RWPE2 (cell line): ENCODE data around the gene POM121L2.

Source experiments
- ATAC-seq: fragments of 200-7000 bp; cut with Tn5 transposase; 3 replicates; pipeline ENCODE4 v1.9.1; 2021; ENCODE audit warnings: low read depth
- DNase-seq: peaks from one replicate; pipeline ENCODE4 v3.0.0-alpha.2; 2020; ENCODE audit warnings: low spot score
- H3K27ac ChIP-seq: fragments of 450-650 bp; 2 replicates; pipeline ENCODE4 v1.5.1; 2017; ENCODE audit warnings: mild to moderate bottlenecking; ENCODE audit not compliant: poor library complexity, severe bottlenecking
- H3K27me3 ChIP-seq: fragments of 250-450 bp; sonication (Bioruptor Pico); 2 replicates; pipeline ENCODE4 v1.5.1; 2021; ENCODE audit warnings: mild to moderate bottlenecking, moderate library complexity; ENCODE audit not compliant: insufficient read depth, poor library complexity, severe bottlenecking
- H3K36me3 ChIP-seq: fragments of 250-450 bp; sonication (Bioruptor Pico); 2 replicates; pipeline ENCODE4 v1.5.1; 2020; ENCODE audit warnings: low read depth, mild to moderate bottlenecking, moderate library complexity
- H3K4me1 ChIP-seq: fragments of 250-450 bp; sonication (Bioruptor Pico); 2 replicates; pipeline ENCODE4 v1.5.1; 2021; ENCODE audit warnings: mild to moderate bottlenecking, moderate library complexity; ENCODE audit not compliant: insufficient read depth, poor library complexity, severe bottlenecking
- H3K4me3 ChIP-seq: fragments of 250-450 bp; sonication (Bioruptor Pico); 2 replicates; pipeline ENCODE4 v1.5.1; 2021; ENCODE audit warnings: mild to moderate bottlenecking, moderate library complexity; ENCODE audit not compliant: severe bottlenecking
- H3K9me3 ChIP-seq: fragments of 250-450 bp; sonication (Bioruptor Pico); 2 replicates; pipeline ENCODE4 v1.5.1; 2021; ENCODE audit warnings: mild to moderate bottlenecking, moderate library complexity; ENCODE audit not compliant: severe bottlenecking
- TF ChIP-seq, protein P1 (sequence below): fragments of 450-650 bp; IDR thresholded peaks from one replicate; pipeline ENCODE4 v1.5.1; 2017; ENCODE audit warnings: mild to moderate bottlenecking, moderate library complexity; ENCODE audit not compliant: poor library complexity, severe bottlenecking

The POM121L2 gene

DNA sequence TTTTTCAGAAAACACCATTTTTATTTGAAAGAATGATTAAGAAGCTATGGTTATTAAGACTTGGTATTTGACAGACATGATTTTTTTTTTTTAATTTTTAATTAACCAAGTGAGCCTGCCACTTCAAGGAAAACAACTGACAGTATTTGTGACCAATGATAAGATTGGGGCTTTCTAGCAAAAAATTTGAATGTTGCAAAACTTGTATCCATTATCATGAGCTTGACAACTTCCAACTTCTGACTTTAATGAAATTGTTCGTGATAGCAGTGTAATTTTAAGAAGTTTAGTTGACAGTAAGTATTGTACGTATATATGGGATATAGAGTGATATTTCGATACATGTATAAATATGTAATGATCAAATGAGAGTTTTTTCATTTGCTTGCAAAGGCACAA lies 21.6 kb upstream of the POM121L2 start:
- H3K4me3 ChIP-seq, result peak overlapping the region; percentile 38
- no peaks in the 10 kb centered on the region for H3K27me3 ChIP-seq
- H3K36me3 ChIP-seq, result no peaks in the 10 kb centered on the region
- DNase-seq (no peak), ATAC-seq (no peak)
- no peak overlapping the region for H3K27ac ChIP-seq
- H3K9me3 ChIP-seq, result no peaks in the 10 kb centered on the region
- H3K4me1 ChIP-seq, result no peaks in the 10 kb centered on the region
- TF ChIP-seq, protein P1, sequence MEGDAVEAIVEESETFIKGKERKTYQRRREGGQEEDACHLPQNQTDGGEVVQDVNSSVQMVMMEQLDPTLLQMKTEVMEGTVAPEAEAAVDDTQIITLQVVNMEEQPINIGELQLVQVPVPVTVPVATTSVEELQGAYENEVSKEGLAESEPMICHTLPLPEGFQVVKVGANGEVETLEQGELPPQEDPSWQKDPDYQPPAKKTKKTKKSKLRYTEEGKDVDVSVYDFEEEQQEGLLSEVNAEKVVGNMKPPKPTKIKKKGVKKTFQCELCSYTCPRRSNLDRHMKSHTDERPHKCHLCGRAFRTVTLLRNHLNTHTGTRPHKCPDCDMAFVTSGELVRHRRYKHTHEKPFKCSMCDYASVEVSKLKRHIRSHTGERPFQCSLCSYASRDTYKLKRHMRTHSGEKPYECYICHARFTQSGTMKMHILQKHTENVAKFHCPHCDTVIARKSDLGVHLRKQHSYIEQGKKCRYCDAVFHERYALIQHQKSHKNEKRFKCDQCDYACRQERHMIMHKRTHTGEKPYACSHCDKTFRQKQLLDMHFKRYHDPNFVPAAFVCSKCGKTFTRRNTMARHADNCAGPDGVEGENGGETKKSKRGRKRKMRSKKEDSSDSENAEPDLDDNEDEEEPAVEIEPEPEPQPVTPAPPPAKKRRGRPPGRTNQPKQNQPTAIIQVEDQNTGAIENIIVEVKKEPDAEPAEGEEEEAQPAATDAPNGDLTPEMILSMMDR, result no peak

DNA sequence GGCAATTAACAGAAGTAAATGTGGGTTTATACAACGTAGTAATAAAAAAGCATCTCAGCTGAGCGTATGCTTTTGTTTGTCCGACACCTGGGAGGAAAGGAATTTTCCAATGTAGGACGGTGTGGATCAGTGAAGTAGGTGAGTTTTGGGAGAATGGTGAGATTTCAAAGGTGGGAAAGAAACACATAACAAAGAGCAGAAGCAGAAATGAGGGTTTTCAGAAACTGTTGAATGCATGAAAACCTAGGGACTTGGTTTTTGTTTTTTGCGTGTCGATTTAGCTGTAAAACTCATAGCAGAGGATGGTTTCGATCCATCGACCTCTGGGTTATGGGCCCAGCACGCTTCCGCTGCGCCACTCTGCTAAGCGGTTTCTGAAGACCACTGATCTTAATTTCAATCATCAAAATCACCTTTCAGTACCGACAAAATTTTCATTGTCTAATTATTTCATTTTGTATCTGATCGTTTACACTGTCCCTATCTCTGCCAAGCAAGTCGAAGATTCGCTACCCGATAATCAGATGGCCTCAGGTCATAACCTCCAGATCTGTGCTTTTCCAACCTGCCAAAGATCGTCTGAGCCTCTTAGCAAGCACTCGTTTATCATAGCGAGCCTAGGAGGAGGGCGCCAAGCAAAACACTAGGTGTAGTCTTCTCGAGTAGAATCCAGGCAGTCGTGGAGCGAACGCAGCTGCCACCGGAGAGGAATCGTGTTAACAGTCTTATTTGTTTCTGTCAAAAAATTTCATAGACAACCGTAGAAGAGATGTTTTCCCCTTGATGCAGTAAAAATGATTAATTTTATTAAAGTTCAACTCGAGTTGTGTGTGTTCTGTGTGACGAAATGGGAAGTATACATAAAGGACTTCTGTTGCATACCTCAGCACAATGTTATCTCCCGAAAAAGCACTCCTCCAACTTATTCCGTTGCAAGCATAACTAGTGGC lies 20.9 kb upstream of the POM121L2 start:
- Histone ChIP-seq H3K4me3 (peak overlapping the region; percentile 38), H3K27me3 (no peaks in the 10 kb centered on the region), H3K36me3 (no peaks in the 10 kb centered on the region), H3K9me3 (no peaks in the 10 kb centered on the region), H3K27ac (no peak overlapping the region), H3K4me1 (no peaks in the 10 kb centered on the region)
- DNase-seq (peak; percentile 73), ATAC-seq (peak; percentile 89)
- TF ChIP-seq, protein P1, result no peak

DNA sequence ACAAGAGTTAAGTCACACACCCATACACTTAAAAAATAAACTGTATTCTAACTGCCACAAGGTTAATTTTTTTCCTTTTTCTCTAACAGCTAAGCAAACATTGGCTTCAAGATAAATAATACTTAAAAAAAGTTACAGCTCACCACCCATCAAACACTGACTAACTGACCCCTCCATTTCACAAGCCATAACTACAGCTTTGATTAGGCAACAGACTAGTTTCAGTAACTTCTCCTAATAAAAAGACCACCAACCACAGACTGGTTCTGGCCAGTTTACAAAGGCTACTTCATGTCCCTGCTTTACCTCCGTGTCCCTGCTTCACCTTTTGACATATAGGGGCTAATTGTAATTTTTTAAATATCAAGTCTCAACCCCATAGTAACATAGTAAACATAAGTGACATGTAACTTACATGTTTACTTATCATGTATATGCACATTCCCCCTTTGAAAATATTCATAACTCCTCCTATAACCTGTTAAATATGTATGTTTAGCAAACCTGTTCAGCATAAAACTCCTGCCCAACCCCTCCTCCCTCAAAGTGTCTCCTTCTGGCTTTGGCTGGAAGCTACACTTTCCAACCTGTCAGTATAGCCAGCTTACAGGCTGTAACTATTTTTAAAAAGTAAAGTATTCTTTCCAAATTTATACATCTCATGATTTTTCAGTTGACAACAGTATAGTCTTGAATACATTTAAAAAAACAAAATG lies 15.1 kb upstream of the POM121L2 start:
- DNase-seq (no peak), ATAC-seq (no peak)
- Histone ChIP-seq H3K27ac (no peak overlapping the region), H3K4me3 (no peak overlapping the region), H3K36me3 (no peaks in the 10 kb centered on the region), H3K4me1 (no peaks in the 10 kb centered on the region), H3K27me3 (no peaks in the 10 kb centered on the region), H3K9me3 (no peaks in the 10 kb centered on the region)
- TF ChIP-seq, protein P1, result no peak

DNA sequence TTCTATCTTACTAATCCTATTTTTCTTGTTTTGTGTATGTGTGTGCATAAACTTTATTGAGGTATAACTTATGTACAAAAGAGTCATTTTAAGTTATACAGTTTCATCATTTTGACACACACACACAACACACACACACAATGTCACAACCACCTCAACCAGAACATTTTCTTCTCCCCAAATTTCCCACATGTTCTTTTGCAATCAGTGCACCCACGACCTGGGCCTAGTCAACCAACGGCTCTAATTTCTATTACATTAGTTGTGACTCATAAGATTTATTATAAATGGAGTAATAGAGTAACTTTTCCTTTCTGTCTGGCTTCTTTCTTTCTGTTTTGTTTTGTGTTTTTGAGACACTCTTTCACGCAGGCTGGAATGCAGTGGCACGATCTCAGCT lies 9.8 kb upstream of the POM121L2 start:
- Histone ChIP-seq H3K36me3 (no peaks in the 10 kb centered on the region), H3K4me1 (no peaks in the 10 kb centered on the region), H3K27me3 (no peaks in the 10 kb centered on the region), H3K27ac (no peak overlapping the region), H3K9me3 (no peaks in the 10 kb centered on the region), H3K4me3 (no peak overlapping the region)
- TF ChIP-seq, protein P1, result no peak
- no peak for DNase-seq
- ATAC-seq, result no peak

DNA sequence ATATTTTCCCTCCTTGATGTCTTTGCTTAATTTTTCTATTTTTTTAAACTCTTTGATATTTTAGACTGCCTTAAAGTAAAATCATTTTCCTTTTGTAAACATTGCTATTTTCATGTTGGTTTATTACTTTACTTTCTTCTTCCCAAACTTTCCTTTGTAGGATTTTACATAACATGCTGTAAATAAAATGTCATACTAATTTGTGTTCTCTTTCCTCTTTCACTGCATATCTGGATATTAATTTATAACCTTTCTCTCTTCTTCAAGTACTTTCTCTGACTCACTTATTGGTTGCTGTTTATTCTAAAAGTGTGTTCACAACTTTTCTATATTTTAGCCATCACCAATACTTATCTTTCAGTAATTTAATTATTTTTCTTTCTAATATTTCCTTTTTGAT lies 9.3 kb upstream of the POM121L2 start:
- no peaks in the 10 kb centered on the region for H3K4me1 ChIP-seq
- H3K9me3 ChIP-seq, result no peaks in the 10 kb centered on the region
- no peaks in the 10 kb centered on the region for H3K36me3 ChIP-seq
- DNase-seq (no peak), ATAC-seq (no peak)
- H3K27me3 ChIP-seq, result no peaks in the 10 kb centered on the region
- no peak overlapping the region for H3K27ac ChIP-seq
- H3K4me3 ChIP-seq, result no peak overlapping the region
- TF ChIP-seq, protein P1, result no peak
